Endothelial cell of umbilical vein (primary cell): ENCODE results near the gene ATP6V1D. TPM values are rescaled to one million over a fixed set of nuclear protein-coding genes. Genes with fewer than 3 reads are reported as not detected.

Source experiments
- BruUV-seq: library from RNA; stranded (reverse); fragments of 400-500 nt; replicated peaks from 2 replicates; lab custom pipeline; 2021; lab: Mats Ljungman, UMichigan
- CTCF ChIA-PET: fragments of 300-600, 350-600 bp; sonication (Branson Sonifier 250); formaldehyde crosslinking; loops from one replicate; lab custom pipeline; 2021; ENCODE audit warnings: antibody characterized with exemption, inconsistent platforms; lab: Charles Lee
- POLR2A ChIA-PET: fragments of 300-600, 350-600 bp; sonication (Branson Sonifier 250); formaldehyde crosslinking; loops from one replicate; lab custom pipeline; 2021; ENCODE audit warnings: antibody characterized with exemption, inconsistent platforms; lab: Charles Lee
- DNase-seq: peaks from one replicate; pipeline ENCODE4 v3.0.0-alpha.2; 2011; ENCODE audit warnings: low read depth, low spot score
- FAIRE-seq: peaks from 2 replicates; lab custom pipeline; 2011; peaks lifted over from hg19 to GRCh38; lab: Jason Lieb, UNC
- H2AFZ ChIP-seq: 2 replicates; pipeline ENCODE4 v1.6.0; 2012; ENCODE audit warnings: low read depth, low read length, control low read depth, inconsistent platforms
- H3K27ac ChIP-seq: 2 replicates; pipeline ENCODE4 v1.5.1; 2011; ENCODE audit warnings: low read depth, mild to moderate bottlenecking, control low read depth, low read length, moderate library complexity; ENCODE audit not compliant: insufficient read depth
- H3K27me3 ChIP-seq, 2 experiments: 2 replicates each; pipeline versions ENCODE4 v1.6.0 to v1.6.1; 2011; ENCODE audit warnings: low read length in 2 of 2, mixed read lengths in 1 of 2; ENCODE audit not compliant: control insufficient read depth in 2 of 2, insufficient read depth in 2 of 2
- H3K36me3 ChIP-seq, 2 experiments: 2 replicates in 1 of 2; 3 replicates in 1 of 2; pipeline ENCODE4 v1.5.1; 2011; ENCODE audit warnings: low read length in 2 of 2, mild to moderate bottlenecking in 1 of 2, moderate library complexity in 1 of 2; ENCODE audit not compliant: control insufficient read depth in 2 of 2, insufficient read depth in 2 of 2; ENCODE audit errors: extremely low read depth in 1 of 2
- H3K4me1 ChIP-seq: 3 replicates; pipeline ENCODE4 v1.5.1; 2011; ENCODE audit warnings: mild to moderate bottlenecking, low read length; ENCODE audit not compliant: control insufficient read depth, insufficient read depth; ENCODE audit errors: extremely low read depth
- H3K4me2 ChIP-seq: 2 replicates; pipeline ENCODE4 v1.6.1; 2011; ENCODE audit warnings: low read length, control low read depth, mixed read lengths; ENCODE audit not compliant: insufficient read depth
- H3K4me3 ChIP-seq, 3 experiments: fragments of 200-600 bp in 1 of 3; sonication (generic), shearing (Covaris generic) in 1 of 3; replicated peaks in 1 of 3; 2 replicates each; pipeline ENCODE4 v1.5.1; 2011 to 2016; ENCODE audit warnings: control low read depth in 3 of 3, low read length in 3 of 3, mild to moderate bottlenecking in 2 of 3, inconsistent platforms in 1 of 3, low read depth in 1 of 3, moderate library complexity in 1 of 3; ENCODE audit not compliant: insufficient read depth in 1 of 3
- H3K79me2 ChIP-seq: 2 replicates; pipeline ENCODE4 v1.6.0; 2012; ENCODE audit warnings: low read length, inconsistent platforms; ENCODE audit not compliant: control insufficient read depth, insufficient read depth
- H3K9ac ChIP-seq: replicated peaks from 2 replicates; pipeline ENCODE3; 2011; ENCODE audit warnings: low read length, control low read depth; ENCODE audit not compliant: insufficient read depth; ENCODE audit errors: extremely low read depth
- H3K9me1 ChIP-seq: replicated peaks from 3 replicates; pipeline ENCODE4 v1.6.0; 2011; ENCODE audit warnings: mild to moderate bottlenecking, low read length; ENCODE audit not compliant: control insufficient read depth, insufficient read depth; ENCODE audit errors: extremely low read depth
- H3K9me3 ChIP-seq: replicated peaks from 2 replicates; pipeline ENCODE4 v1.5.1; 2012; ENCODE audit warnings: low read length, inconsistent platforms; ENCODE audit not compliant: control insufficient read depth, insufficient read depth
- H4K20me1 ChIP-seq: replicated peaks from 2 replicates; pipeline ENCODE3; 2011; ENCODE audit warnings: mild to moderate bottlenecking, low read length; ENCODE audit not compliant: control insufficient read depth, insufficient read depth; ENCODE audit errors: extremely low read depth
- POLR2A ChIP-seq: IDR thresholded peaks from 2 replicates; pipeline ENCODE4 v1.6.1; 2012; ENCODE audit warnings: low read depth, mild to moderate bottlenecking, control low read depth, low read length
- dilution Hi-C: fragments of 300-500 bp; cut with MboI; formaldehyde crosslinking; loops from one replicate; pipeline ENCODE4 v1.15.0; 2019; ENCODE audit warnings: low sequenced_read_pairs; ENCODE audit not compliant: extremely low pct_ligation_motif_present
- intact Hi-C: fragments of 100-400 bp; cut with micrococcal nuclease; formaldehyde crosslinking; loops from one replicate; pipeline ENCODE4 v1.10.0; 2022
- polyA plus RNA-seq, 4 experiments: library from polyadenylated mRNA; depleted of rRNA in 3 of 4; stranded (reverse) in 3 of 4; unstranded in 1 of 4; fragments of >200 nt; gene quantifications; 2 replicates each; pipeline versions ENCODE4 v1.2.1 to v1.2.3, GENCODE V29; 2011 to 2012; ENCODE audit warnings: missing spikeins in 1 of 4
- small RNA-seq: library from RNA; depleted of rRNA; stranded (forward); fragments of <200 nt; gene quantifications from one replicate; pipeline ENCODE3, GENCODE V24; 2012; ENCODE audit warnings: low replicate concordance, low read depth; ENCODE audit not compliant: insufficient read depth, insufficient read length
- total RNA-seq: library from RNA; stranded (reverse); gene quantifications from 2 replicates; pipeline ENCODE4 v1.2.3, GENCODE V29; 2021

Gene ATP6V1D
- total and polyA plus RNA-seq, 2 donors (not counting 3 experiments of a cell fraction or from before 2014, with no cell fraction given) = 28.6 to 63.1 TPM

DNA sequence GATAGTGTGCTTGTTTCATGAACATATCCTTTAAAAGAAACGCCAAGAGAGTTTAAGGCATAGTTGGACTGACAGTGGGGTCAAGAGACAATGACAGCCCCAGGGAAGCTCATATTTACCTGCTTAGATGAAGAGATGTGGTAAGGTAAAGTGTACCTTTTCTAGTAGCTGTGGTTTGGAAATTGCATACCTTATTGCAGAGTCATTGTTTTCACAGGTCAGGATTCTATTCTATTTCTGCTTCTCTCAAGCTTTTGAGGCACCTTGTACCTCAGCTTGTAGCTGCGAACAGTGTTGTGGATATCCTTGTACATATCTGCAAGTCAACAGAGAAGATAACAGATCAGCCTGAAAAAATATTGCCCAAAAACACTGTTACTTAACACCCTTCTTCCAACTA is 47.7 kb downstream of the ATP6V1D start:
- Histone ChIP-seq H2AFZ (no peak overlapping the region), H3K9ac (no peak overlapping the region), H3K27ac (no peak overlapping the region), H3K27me3 (no peaks in the 10 kb centered on the region), H3K36me3 (no peaks in the 10 kb centered on the region), H3K9me3 (no peaks in the 10 kb centered on the region), H3K4me2 (no peak overlapping the region), H3K79me2 (no peaks in the 10 kb centered on the region), H4K20me1 (no peaks in the 10 kb centered on the region), H3K4me1 (no peaks in the 10 kb centered on the region), H3K4me3 (no peak overlapping the region), H3K9me1 (no peaks in the 10 kb centered on the region)
- intact Hi-C loops = no loop called here
- no peak for TF ChIP-seq POLR2A
- POLR2A ChIA-PET = no interaction called here
- CTCF ChIA-PET = no interaction called here
- FAIRE-seq (no peak), DNase-seq (no peak)
- dilution Hi-C loops = no loop called here
- no TSS peak for BruUV-seq

Small RNA genes within 50 kb of the gene (small RNA-seq; reads per million reads assigned to genes)
- gene RF00019 = not detected

Other genes with a start within 250 kb of the ATP6V1D start
- gene GARIN2, start 170.4 kb downstream of the ATP6V1D start, total RNA-seq = not detected in 2 replicates
- gene GARIN2, start 170.4 kb downstream of the ATP6V1D start, polyA plus RNA-seq = 0.06 TPM in 1 of 2 replicates, not detected in the other
- 22.0 TPM in 2 replicates for gene PALS1, start 118.4 kb downstream of the ATP6V1D start, total RNA-seq
- 3.7 and 5.2 TPM in 2 replicates for gene PALS1, start 118.4 kb downstream of the ATP6V1D start, polyA plus RNA-seq
- gene EIF2S1, start 524 bp upstream of the ATP6V1D start, total RNA-seq = 130 and 135 TPM in 2 replicates
- gene EIF2S1, start 524 bp upstream of the ATP6V1D start, polyA plus RNA-seq = 20.2 and 36.8 TPM in 2 replicates
- 3.8 and 4.7 TPM in 2 replicates for gene PLEK2, start 52.4 kb upstream of the ATP6V1D start, total RNA-seq
- gene PLEK2, start 52.4 kb upstream of the ATP6V1D start, polyA plus RNA-seq = 0.84 and 1.4 TPM in 2 replicates
- 0.28 TPM in 1 of 2 replicates, not detected in the other for gene TMEM229B, start 128.9 kb upstream of the ATP6V1D start, total RNA-seq
- 0.02 and 0.03 TPM in 2 replicates for gene TMEM229B, start 128.9 kb upstream of the ATP6V1D start, polyA plus RNA-seq
- 0.35 and 0.71 TPM in 2 replicates for gene PLEKHH1, start 173.5 kb upstream of the ATP6V1D start, total RNA-seq
- gene PLEKHH1, start 173.5 kb upstream of the ATP6V1D start, polyA plus RNA-seq = 0.17 and 0.18 TPM in 2 replicates
- gene PIGH, start 240.5 kb upstream of the ATP6V1D start, total RNA-seq = 9.9 and 12.3 TPM in 2 replicates
- 18.0 and 20.2 TPM in 2 replicates for gene PIGH, start 240.5 kb upstream of the ATP6V1D start, polyA plus RNA-seq